Esophagus squamous epithelium (tissue), 4 donors: ENCODE measurements around the gene VAV2.

Experiments
- POLR2A ChIP-seq, 4 donors: fragments of 450-650 bp; IDR thresholded peaks; one replicate each; pipeline ENCODE4 v1.6.1; 2017; ENCODE audit warnings: antibody characterized with exemption in 4 of 4, mild to moderate bottlenecking in 4 of 4, moderate library complexity in 3 of 4
- TF ChIP-seq, protein P1 (sequence below), 6 experiments: fragments of 450-650 bp in 4 of 6; fragments of 200-600 bp in 2 of 6; sonication (generic) in 2 of 6; IDR thresholded peaks; one replicate each; pipeline ENCODE4 v1.5.1; 2016 to 2019; ENCODE audit warnings: antibody characterized with exemption in 6 of 6, mild to moderate bottlenecking in 4 of 6, moderate library complexity in 4 of 6

DNA sequence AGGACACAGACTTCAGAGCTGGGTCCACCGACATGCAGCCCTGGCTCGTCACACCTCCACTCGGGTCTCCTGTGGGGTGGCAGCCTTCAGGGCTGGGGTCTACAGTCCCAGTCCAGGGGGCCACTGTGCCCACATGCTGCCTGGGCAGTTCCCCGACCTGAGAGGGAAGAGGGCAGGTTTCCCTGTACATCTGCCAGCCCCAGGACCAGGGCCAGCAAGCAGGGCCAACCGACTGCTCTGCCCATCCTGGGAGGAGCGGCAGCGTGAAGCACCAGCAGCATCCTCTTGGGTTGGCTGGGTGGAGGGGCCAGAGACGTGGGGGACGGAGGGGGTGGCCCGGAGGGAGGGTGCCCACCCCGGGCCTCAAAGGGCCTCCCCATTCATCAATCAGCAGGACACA is 133.4 kb downstream of the VAV2 start:
- TF ChIP-seq, protein P1, sequence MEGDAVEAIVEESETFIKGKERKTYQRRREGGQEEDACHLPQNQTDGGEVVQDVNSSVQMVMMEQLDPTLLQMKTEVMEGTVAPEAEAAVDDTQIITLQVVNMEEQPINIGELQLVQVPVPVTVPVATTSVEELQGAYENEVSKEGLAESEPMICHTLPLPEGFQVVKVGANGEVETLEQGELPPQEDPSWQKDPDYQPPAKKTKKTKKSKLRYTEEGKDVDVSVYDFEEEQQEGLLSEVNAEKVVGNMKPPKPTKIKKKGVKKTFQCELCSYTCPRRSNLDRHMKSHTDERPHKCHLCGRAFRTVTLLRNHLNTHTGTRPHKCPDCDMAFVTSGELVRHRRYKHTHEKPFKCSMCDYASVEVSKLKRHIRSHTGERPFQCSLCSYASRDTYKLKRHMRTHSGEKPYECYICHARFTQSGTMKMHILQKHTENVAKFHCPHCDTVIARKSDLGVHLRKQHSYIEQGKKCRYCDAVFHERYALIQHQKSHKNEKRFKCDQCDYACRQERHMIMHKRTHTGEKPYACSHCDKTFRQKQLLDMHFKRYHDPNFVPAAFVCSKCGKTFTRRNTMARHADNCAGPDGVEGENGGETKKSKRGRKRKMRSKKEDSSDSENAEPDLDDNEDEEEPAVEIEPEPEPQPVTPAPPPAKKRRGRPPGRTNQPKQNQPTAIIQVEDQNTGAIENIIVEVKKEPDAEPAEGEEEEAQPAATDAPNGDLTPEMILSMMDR (IDR thresholded peaks at IDR 0.05): no peak
- no peak for TF ChIP-seq POLR2A (IDR thresholded peaks at IDR 0.05)
